GM18867 (cell line): ENCODE results near the gene FGF14.

Experiments used
- ATAC-seq: cut with Tn5 transposase; IDR thresholded peaks from one replicate; pipeline ENCODE4 v1.9.1; 2021; ENCODE audit warnings: mild to moderate bottlenecking, moderate library complexity; ENCODE audit not compliant: unreplicated experiment

The FGF14 gene

GRCh38 chr13:101828119-101828518 lies 573.7 kb downstream of the FGF14 start:
- ATAC-seq = no peak

GRCh38 chr13:101817898-101818297 lies 584.0 kb downstream of the FGF14 start:
- ATAC-seq = no peak

GRCh38 chr13:101811881-101812280 lies 590.0 kb downstream of the FGF14 start:
- ATAC-seq = no peak

GRCh38 chr13:101811284-101811839 lies 590.5 kb downstream of the FGF14 start:
- no peak for ATAC-seq

- no peak for ATAC-seq
These were observed 602.7 kb downstream of the FGF14 start for GRCh38 chr13:101799196-101799595.

GRCh38 chr13:101798437-101798836 lies 603.4 kb downstream of the FGF14 start:
- no peak for ATAC-seq

GRCh38 chr13:101795460-101795859 lies 606.4 kb downstream of the FGF14 start:
- no peak for ATAC-seq

- no peak for ATAC-seq
These were observed 606.8 kb downstream of the FGF14 start for GRCh38 chr13:101795025-101795424.

- ATAC-seq = no peak
These were observed 609.7 kb downstream of the FGF14 start for GRCh38 chr13:101792189-101792588.

- peak; percentile 66 for ATAC-seq
These were observed 616.0 kb downstream of the FGF14 start for GRCh38 chr13:101785858-101786257.

- no peak for ATAC-seq
These were observed 617.5 kb downstream of the FGF14 start for GRCh38 chr13:101784313-101784712.

GRCh38 chr13:101783554-101783953 lies 618.3 kb downstream of the FGF14 start:
- ATAC-seq = no peak

GRCh38 chr13:101780211-101780610 lies 621.6 kb downstream of the FGF14 start:
- no peak for ATAC-seq

GRCh38 chr13:101779147-101779546 lies 622.7 kb downstream of the FGF14 start:
- no peak for ATAC-seq

- no peak for ATAC-seq
These were observed 626.6 kb downstream of the FGF14 start for GRCh38 chr13:101775267-101775666.

- ATAC-seq = no peak
These were observed 627.5 kb downstream of the FGF14 start for GRCh38 chr13:101774393-101774792.

- ATAC-seq = no peak
These were observed 628.8 kb downstream of the FGF14 start for GRCh38 chr13:101773062-101773461.

- no peak for ATAC-seq
These were observed 634.7 kb downstream of the FGF14 start for GRCh38 chr13:101767131-101767530.

GRCh38 chr13:101763191-101763590 lies 638.7 kb downstream of the FGF14 start:
- ATAC-seq = no peak

- peak; percentile 90 for ATAC-seq
These were observed 644.3 kb downstream of the FGF14 start for GRCh38 chr13:101757446-101758039.

GRCh38 chr13:101755228-101755887 lies 646.5 kb downstream of the FGF14 start:
- ATAC-seq = no peak

GRCh38 chr13:101752432-101752831 lies 649.4 kb downstream of the FGF14 start:
- ATAC-seq = no peak
